ENCODE data around the gene ACOT7.
A peak's percentile ranks its signal among the peaks of the same experiment; 100 is the strongest.

ACOT7 gene

GRCh38 chr1:6360517-6361070 lies 33.0 kb downstream of the ACOT7 start:
- TF ChIP-seq, protein P1, sequence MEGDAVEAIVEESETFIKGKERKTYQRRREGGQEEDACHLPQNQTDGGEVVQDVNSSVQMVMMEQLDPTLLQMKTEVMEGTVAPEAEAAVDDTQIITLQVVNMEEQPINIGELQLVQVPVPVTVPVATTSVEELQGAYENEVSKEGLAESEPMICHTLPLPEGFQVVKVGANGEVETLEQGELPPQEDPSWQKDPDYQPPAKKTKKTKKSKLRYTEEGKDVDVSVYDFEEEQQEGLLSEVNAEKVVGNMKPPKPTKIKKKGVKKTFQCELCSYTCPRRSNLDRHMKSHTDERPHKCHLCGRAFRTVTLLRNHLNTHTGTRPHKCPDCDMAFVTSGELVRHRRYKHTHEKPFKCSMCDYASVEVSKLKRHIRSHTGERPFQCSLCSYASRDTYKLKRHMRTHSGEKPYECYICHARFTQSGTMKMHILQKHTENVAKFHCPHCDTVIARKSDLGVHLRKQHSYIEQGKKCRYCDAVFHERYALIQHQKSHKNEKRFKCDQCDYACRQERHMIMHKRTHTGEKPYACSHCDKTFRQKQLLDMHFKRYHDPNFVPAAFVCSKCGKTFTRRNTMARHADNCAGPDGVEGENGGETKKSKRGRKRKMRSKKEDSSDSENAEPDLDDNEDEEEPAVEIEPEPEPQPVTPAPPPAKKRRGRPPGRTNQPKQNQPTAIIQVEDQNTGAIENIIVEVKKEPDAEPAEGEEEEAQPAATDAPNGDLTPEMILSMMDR (IDR thresholded peaks at IDR 0.05; ENCODE audit: low read depth, low read length, missing control alignments): no peak
- DNase-seq: no peak
- in situ Hi-C loops (cut with HindIII; ENCODE audit: low pct_ligation_motif_present, low sequenced_read_pairs): no loop called here
- Histone ChIP-seq H3K27me3 (replicated peaks) (no peaks in the 10 kb centered on the region), H3K4me3 (ENCODE audit: low read depth, low read length) (no peak overlapping the region), H3K27ac (no peak overlapping the region), H3K36me3 (replicated peaks) (no peaks in the 10 kb centered on the region)

DNA sequence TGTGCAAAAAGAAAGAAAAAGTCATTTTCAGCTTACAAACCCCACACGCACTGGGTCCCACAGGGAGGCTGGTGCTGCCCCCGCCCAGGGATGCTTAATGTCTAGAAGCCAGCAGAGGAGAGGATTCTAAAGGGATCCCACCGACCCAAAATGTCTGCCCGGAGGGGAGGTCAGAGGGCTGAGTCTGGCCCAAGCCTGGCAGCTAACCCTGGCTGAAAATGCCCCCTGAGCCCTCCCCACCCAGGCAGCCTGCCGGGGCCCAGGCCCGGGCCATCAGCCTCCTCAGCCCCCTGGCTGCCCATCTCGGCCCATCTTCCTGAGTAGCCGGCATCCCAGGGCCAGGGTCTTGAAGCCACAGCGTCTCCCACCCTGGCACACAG lies 33.5 kb downstream of the ACOT7 start:
- in situ Hi-C loops (cut with HindIII; ENCODE audit: low pct_ligation_motif_present, low sequenced_read_pairs): no loop called here
- H3K27me3 ChIP-seq (replicated peaks): no peaks in the 10 kb centered on the region
- H3K36me3 ChIP-seq (replicated peaks): no peaks in the 10 kb centered on the region
- H3K27ac ChIP-seq: peak overlapping the region; percentile 21
- TF ChIP-seq, protein P1 (IDR thresholded peaks at IDR 0.05; ENCODE audit: low read depth, low read length, missing control alignments): no peak
- no peak for DNase-seq
- H3K4me3 ChIP-seq (ENCODE audit: low read depth, low read length): no peak overlapping the region

GRCh38 chr1:6359216-6360116 lies 34.1 kb downstream of the ACOT7 start:
- TF ChIP-seq, protein P1 (IDR thresholded peaks at IDR 0.05; ENCODE audit: low read depth, low read length, missing control alignments): peak; percentile 23
- Histone ChIP-seq H3K36me3 (replicated peaks) (no peaks in the 10 kb centered on the region), H3K4me3 (ENCODE audit: low read depth, low read length) (no peak overlapping the region), H3K27me3 (replicated peaks) (no peaks in the 10 kb centered on the region), H3K27ac (peak overlapping the region; percentile 21)
- DNase-seq: peak; percentile 60
- in situ Hi-C loops (cut with HindIII; ENCODE audit: low pct_ligation_motif_present, low sequenced_read_pairs): no loop called here

DNA sequence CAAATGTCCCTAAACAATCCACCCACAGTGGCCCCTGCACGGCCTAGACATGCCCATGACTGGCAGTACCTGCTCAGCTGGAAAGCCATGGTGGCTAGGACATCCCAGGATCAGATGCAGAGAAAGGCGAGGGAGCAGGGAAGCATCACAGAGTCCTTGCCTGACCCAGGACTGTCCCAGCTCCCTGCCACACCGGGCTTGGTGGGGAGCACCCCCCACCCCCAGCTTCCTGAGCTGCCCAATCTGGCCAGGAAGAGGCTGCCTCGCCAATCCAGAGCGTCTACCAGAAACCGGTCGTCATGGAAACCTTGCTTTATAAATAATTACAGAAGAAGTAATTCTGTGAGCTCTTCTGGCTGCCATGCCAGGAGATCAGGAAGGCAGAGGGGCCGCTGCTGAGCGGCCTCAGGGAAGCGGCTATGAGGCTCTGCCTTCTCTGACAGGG lies 34.8 kb downstream of the ACOT7 start:
- peak overlapping the region; percentile 21 for H3K27ac ChIP-seq
- no peaks in the 10 kb centered on the region for H3K36me3 ChIP-seq (replicated peaks)
- H3K4me3 ChIP-seq (ENCODE audit: low read depth, low read length): no peak overlapping the region
- in situ Hi-C loops (cut with HindIII; ENCODE audit: low pct_ligation_motif_present, low sequenced_read_pairs): no loop called here
- H3K27me3 ChIP-seq (replicated peaks): no peaks in the 10 kb centered on the region
- TF ChIP-seq, protein P1 (IDR thresholded peaks at IDR 0.05; ENCODE audit: low read depth, low read length, missing control alignments): no peak
- peak; percentile 61 for DNase-seq

GRCh38 chr1:6358144-6358624 lies 35.4 kb downstream of the ACOT7 start:
- no peak for DNase-seq
- Histone ChIP-seq H3K4me3 (ENCODE audit: low read depth, low read length) (no peak overlapping the region), H3K36me3 (replicated peaks) (no peaks in the 10 kb centered on the region), H3K27ac (no peak overlapping the region), H3K27me3 (replicated peaks) (no peaks in the 10 kb centered on the region)
- TF ChIP-seq, protein P1 (IDR thresholded peaks at IDR 0.05; ENCODE audit: low read depth, low read length, missing control alignments): no peak
- in situ Hi-C loops (cut with HindIII; ENCODE audit: low pct_ligation_motif_present, low sequenced_read_pairs): no loop called here
